ENCODE data around the gene SLC25A26. TPM values are rescaled to one million over a fixed set of nuclear protein-coding genes. Genes with fewer than 3 reads are reported as not detected.
A peak's percentile ranks its signal among the peaks of the same experiment; 100 is the strongest.

Gene SLC25A26
- total and polyA plus RNA-seq, 4 donors = 19.8 to 23.4 (median 22.5) TPM

DNA sequence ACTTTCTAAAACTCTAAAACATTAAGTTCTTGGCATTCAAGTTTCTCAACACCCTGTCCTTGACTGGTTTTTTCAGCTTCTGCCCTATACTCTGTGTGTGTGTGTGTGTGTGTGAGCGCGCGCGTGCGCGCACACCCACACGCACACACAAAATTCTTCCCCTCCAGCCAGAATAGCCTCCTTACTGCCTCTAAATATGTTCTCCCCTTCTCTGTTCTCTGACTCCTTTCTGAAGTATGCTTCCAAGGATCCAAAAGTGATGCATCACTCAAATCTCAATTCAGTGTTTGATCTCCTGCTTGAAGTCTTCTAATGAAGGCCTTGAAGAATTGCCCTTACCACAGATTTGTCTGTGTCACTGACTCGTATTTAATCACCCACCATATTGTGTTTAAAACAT is 129.8 kb downstream of the SLC25A26 start:
- no peaks in the 10 kb centered on the region for H3K9me3 ChIP-seq (ENCODE audit: control insufficient read depth, insufficient read depth, low read length)
- no peak for DNase-seq (ENCODE audit: low read depth in 4 of 6, low spot score in 6 of 6)
- H3K27ac ChIP-seq (ENCODE audit: low read depth, low read length) = no peak overlapping the region
- no peak overlapping the region for H3K4me3 ChIP-seq (ENCODE audit: low read depth, low read length)
- no peaks in the 10 kb centered on the region for H3K27me3 ChIP-seq (ENCODE audit: control insufficient read depth, insufficient read depth, low read length)
- no peaks in the 10 kb centered on the region for H3K4me1 ChIP-seq (ENCODE audit: control insufficient read depth, insufficient read depth, low read length)
- H3K36me3 ChIP-seq (ENCODE audit: control insufficient read depth, insufficient read depth, low read length) = no peaks in the 10 kb centered on the region
- WGBS (ENCODE audit: insufficient coverage) = 100% methylated on average over 1 of the region's 8 CpGs

DNA sequence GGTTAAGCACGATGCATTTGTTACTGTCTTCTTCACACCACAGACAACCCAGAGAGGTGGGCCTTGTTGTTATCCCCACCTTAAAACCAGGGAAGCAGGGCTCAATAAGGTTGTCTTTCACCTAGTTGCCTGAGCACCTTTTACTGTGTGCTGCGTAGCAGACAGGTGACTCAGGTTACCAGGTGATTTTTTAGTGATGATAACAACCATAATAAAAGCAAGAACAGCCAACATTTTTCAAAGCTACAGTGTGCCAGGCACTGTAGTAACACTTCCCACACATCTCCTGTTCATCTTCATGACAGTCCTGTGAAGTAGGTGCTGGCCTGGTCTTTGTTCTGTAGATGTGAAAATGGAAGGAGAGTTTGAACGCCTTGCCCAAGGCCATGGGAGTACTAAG is 132.2 kb downstream of the SLC25A26 start:
- no peak for DNase-seq (ENCODE audit: low read depth in 4 of 6, low spot score in 6 of 6)
- no peak overlapping the region for H3K4me3 ChIP-seq (ENCODE audit: low read depth, low read length)
- no peaks in the 10 kb centered on the region for H3K27me3 ChIP-seq (ENCODE audit: control insufficient read depth, insufficient read depth, low read length)
- WGBS (ENCODE audit: insufficient coverage) = 100% methylated on average over 2 of the region's 3 CpGs
- H3K27ac ChIP-seq (ENCODE audit: low read depth, low read length) = no peak overlapping the region
- H3K9me3 ChIP-seq (ENCODE audit: control insufficient read depth, insufficient read depth, low read length) = no peaks in the 10 kb centered on the region
- no peaks in the 10 kb centered on the region for H3K36me3 ChIP-seq (ENCODE audit: control insufficient read depth, insufficient read depth, low read length)
- no peaks in the 10 kb centered on the region for H3K4me1 ChIP-seq (ENCODE audit: control insufficient read depth, insufficient read depth, low read length)

DNA sequence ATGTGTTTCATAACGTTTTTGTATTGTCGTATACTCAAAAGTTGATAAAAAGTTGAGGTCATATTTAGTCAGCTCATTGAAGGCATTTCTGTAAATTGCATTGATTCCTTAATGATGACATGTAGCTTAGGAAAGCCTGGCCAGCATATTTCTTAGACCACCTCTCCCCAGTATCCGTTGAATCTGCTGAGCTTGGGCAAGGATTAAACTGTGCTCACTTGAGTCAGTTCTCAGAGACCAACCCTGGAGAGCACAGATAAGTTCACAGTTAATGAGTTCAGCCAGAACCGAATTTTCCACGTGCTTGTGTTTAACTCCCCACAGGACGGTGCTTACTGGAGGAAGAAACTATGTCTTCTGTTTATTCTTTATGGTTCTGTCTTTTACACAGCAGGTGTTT is 132.7 kb downstream of the SLC25A26 start:
- H3K4me1 ChIP-seq (ENCODE audit: control insufficient read depth, insufficient read depth, low read length) = no peaks in the 10 kb centered on the region
- no peaks in the 10 kb centered on the region for H3K36me3 ChIP-seq (ENCODE audit: control insufficient read depth, insufficient read depth, low read length)
- H3K27ac ChIP-seq (ENCODE audit: low read depth, low read length) = no peak overlapping the region
- WGBS (ENCODE audit: insufficient coverage) = 68% methylated on average over 3 of the region's 6 CpGs
- no peak overlapping the region for H3K4me3 ChIP-seq (ENCODE audit: low read depth, low read length)
- DNase-seq (ENCODE audit: low read depth in 4 of 6, low spot score in 6 of 6) = no peak
- no peaks in the 10 kb centered on the region for H3K9me3 ChIP-seq (ENCODE audit: control insufficient read depth, insufficient read depth, low read length)
- H3K27me3 ChIP-seq (ENCODE audit: control insufficient read depth, insufficient read depth, low read length) = no peaks in the 10 kb centered on the region

DNA sequence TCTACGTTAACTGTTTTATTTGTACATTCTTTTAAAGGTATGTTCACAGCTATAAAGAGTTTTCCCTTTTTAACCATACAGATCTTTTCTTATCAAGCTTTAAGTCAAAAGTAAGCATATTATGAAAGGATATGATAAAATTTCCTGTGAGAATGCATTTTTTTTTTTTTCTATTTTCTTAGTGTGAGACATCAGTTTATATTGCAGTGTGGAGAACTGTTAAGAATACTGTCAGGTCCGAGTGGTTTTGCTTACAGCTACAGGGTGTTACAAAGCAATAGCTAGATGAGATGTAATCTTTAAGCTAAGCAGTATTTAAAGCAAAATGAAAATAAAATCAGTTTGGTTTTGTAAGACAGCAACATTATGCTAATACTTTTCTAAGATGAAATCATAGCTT is 133.2 kb downstream of the SLC25A26 start:
- H3K4me3 ChIP-seq (ENCODE audit: low read depth, low read length) = no peak overlapping the region
- H3K27me3 ChIP-seq (ENCODE audit: control insufficient read depth, insufficient read depth, low read length) = no peaks in the 10 kb centered on the region
- no peaks in the 10 kb centered on the region for H3K9me3 ChIP-seq (ENCODE audit: control insufficient read depth, insufficient read depth, low read length)
- no peaks in the 10 kb centered on the region for H3K4me1 ChIP-seq (ENCODE audit: control insufficient read depth, insufficient read depth, low read length)
- H3K27ac ChIP-seq (ENCODE audit: low read depth, low read length) = no peak overlapping the region
- H3K36me3 ChIP-seq (ENCODE audit: control insufficient read depth, insufficient read depth, low read length) = no peaks in the 10 kb centered on the region
- no peak for DNase-seq (ENCODE audit: low read depth in 4 of 6, low spot score in 6 of 6)
- no CpG with 5 or more reads among the region's 2 CpGs for WGBS (ENCODE audit: insufficient coverage)

GRCh38 chr3:66355394-66355793 is 134.6 kb downstream of the SLC25A26 start:
- Histone ChIP-seq H3K4me1 (ENCODE audit: control insufficient read depth, insufficient read depth, low read length) (no peaks in the 10 kb centered on the region), H3K4me3 (ENCODE audit: low read depth, low read length) (no peak overlapping the region), H3K9me3 (ENCODE audit: control insufficient read depth, insufficient read depth, low read length) (no peaks in the 10 kb centered on the region), H3K27me3 (ENCODE audit: control insufficient read depth, insufficient read depth, low read length) (no peaks in the 10 kb centered on the region), H3K36me3 (ENCODE audit: control insufficient read depth, insufficient read depth, low read length) (no peaks in the 10 kb centered on the region), H3K27ac (ENCODE audit: low read depth, low read length) (no peak overlapping the region)
- 94% methylated on average over 2 of the region's 3 CpGs for WGBS (ENCODE audit: insufficient coverage)
- no peak for DNase-seq (ENCODE audit: low read depth in 4 of 6, low spot score in 6 of 6)

DNA sequence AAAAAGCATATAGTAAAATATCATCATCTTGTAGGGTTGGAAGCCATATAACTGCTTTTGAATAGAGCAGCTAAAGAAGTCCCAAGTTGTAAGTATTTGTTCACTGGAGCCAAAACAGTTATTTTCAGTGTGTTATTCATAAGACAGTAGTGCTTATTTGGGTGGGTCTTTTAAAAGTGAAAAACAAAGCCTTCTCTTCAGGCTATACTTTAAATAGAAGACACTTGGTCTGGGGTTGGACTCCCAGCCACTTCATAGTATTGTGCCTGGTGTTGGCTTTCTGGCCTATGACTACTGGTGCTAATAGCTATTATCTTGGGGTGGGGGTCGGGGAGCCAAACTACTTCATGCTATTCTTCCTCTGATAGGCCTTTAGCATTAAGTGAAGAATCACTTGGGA is 135.2 kb downstream of the SLC25A26 start:
- H3K9me3 ChIP-seq (ENCODE audit: control insufficient read depth, insufficient read depth, low read length) = no peaks in the 10 kb centered on the region
- no peak overlapping the region for H3K4me3 ChIP-seq (ENCODE audit: low read depth, low read length)
- no CpG with 5 or more reads among the region's 1 CpG for WGBS (ENCODE audit: insufficient coverage)
- H3K36me3 ChIP-seq (ENCODE audit: control insufficient read depth, insufficient read depth, low read length) = no peaks in the 10 kb centered on the region
- no peaks in the 10 kb centered on the region for H3K4me1 ChIP-seq (ENCODE audit: control insufficient read depth, insufficient read depth, low read length)
- no peak overlapping the region for H3K27ac ChIP-seq (ENCODE audit: low read depth, low read length)
- no peaks in the 10 kb centered on the region for H3K27me3 ChIP-seq (ENCODE audit: control insufficient read depth, insufficient read depth, low read length)
- no peak for DNase-seq (ENCODE audit: low read depth in 4 of 6, low spot score in 6 of 6)

GRCh38 chr3:66361356-66361755 is 140.6 kb downstream of the SLC25A26 start:
- Histone ChIP-seq H3K36me3 (ENCODE audit: control insufficient read depth, insufficient read depth, low read length) (no peaks in the 10 kb centered on the region), H3K27me3 (ENCODE audit: control insufficient read depth, insufficient read depth, low read length) (no peaks in the 10 kb centered on the region)
- WGBS (ENCODE audit: insufficient coverage) = 97% methylated on average over 3 of the region's 5 CpGs

GRCh38 chr3:66362541-66362941 is 141.7 kb downstream of the SLC25A26 start:
- DNase-seq (ENCODE audit: low read depth in 4 of 6, low spot score in 6 of 6) = no peak
- no peak overlapping the region for H3K27ac ChIP-seq (ENCODE audit: low read depth, low read length)
- WGBS (ENCODE audit: insufficient coverage) = no CpG with 5 or more reads among the region's 3 CpGs

More at GRCh38 chr3:66361356-66361755, 140.6 kb downstream of the SLC25A26 start:
- Histone ChIP-seq H3K4me3 (ENCODE audit: low read depth, low read length) (no peak overlapping the region), H3K4me1 (ENCODE audit: control insufficient read depth, insufficient read depth, low read length) (no peaks in the 10 kb centered on the region), H3K27ac (ENCODE audit: low read depth, low read length) (no peak overlapping the region), H3K9me3 (ENCODE audit: control insufficient read depth, insufficient read depth, low read length) (no peaks in the 10 kb centered on the region)
- no peak for DNase-seq (ENCODE audit: low read depth in 4 of 6, low spot score in 6 of 6)

GRCh38 chr3:66363148-66363547 is 142.3 kb downstream of the SLC25A26 start:
- Histone ChIP-seq H3K4me1 (ENCODE audit: control insufficient read depth, insufficient read depth, low read length) (no peaks in the 10 kb centered on the region), H3K27me3 (ENCODE audit: control insufficient read depth, insufficient read depth, low read length) (no peaks in the 10 kb centered on the region), H3K36me3 (ENCODE audit: control insufficient read depth, insufficient read depth, low read length) (no peaks in the 10 kb centered on the region), H3K27ac (ENCODE audit: low read depth, low read length) (no peak overlapping the region), H3K4me3 (ENCODE audit: low read depth, low read length) (no peak overlapping the region), H3K9me3 (ENCODE audit: control insufficient read depth, insufficient read depth, low read length) (no peaks in the 10 kb centered on the region)
- peak in 1 of 6 donors; percentile 63 for DNase-seq (ENCODE audit: low read depth in 4 of 6, low spot score in 6 of 6)
- 79% methylated on average over 3 of the region's 6 CpGs for WGBS (ENCODE audit: insufficient coverage)

More at GRCh38 chr3:66362541-66362941, 141.7 kb downstream of the SLC25A26 start:
- Histone ChIP-seq H3K4me1 (ENCODE audit: control insufficient read depth, insufficient read depth, low read length) (no peaks in the 10 kb centered on the region), H3K4me3 (ENCODE audit: low read depth, low read length) (no peak overlapping the region), H3K36me3 (ENCODE audit: control insufficient read depth, insufficient read depth, low read length) (no peaks in the 10 kb centered on the region), H3K9me3 (ENCODE audit: control insufficient read depth, insufficient read depth, low read length) (no peaks in the 10 kb centered on the region), H3K27me3 (ENCODE audit: control insufficient read depth, insufficient read depth, low read length) (no peaks in the 10 kb centered on the region)

DNA sequence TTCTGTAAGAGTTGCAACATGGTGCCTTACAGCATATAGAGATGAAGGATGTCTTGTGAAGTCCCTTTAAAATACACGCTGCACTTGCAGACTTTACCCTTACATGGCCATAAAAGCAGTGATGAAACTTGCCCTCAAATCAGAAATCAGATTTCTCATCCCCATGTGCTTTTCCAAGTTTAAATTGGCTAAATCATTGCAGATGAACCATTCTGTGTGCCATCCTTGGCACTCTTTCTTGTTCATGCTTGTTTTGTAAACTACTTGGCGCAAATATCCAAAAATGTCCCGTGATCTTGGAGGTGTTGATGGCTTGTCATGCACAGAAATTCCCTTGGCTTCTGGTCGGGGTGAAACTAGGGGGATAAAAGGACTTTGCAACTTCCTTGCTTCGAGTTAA is 144.3 kb downstream of the SLC25A26 start:
- WGBS (ENCODE audit: insufficient coverage) = 100% methylated on average over 2 of the region's 5 CpGs
- Histone ChIP-seq H3K4me3 (ENCODE audit: low read depth, low read length) (no peak overlapping the region), H3K36me3 (ENCODE audit: control insufficient read depth, insufficient read depth, low read length) (no peaks in the 10 kb centered on the region), H3K27ac (ENCODE audit: low read depth, low read length) (no peak overlapping the region), H3K9me3 (ENCODE audit: control insufficient read depth, insufficient read depth, low read length) (no peaks in the 10 kb centered on the region), H3K4me1 (ENCODE audit: control insufficient read depth, insufficient read depth, low read length) (no peaks in the 10 kb centered on the region), H3K27me3 (ENCODE audit: control insufficient read depth, insufficient read depth, low read length) (no peaks in the 10 kb centered on the region)
- peak in 1 of 6 donors; percentile 69 for DNase-seq (ENCODE audit: low read depth in 4 of 6, low spot score in 6 of 6)
